Astrocyte (in vitro differentiated cells and primary cell): ENCODE measurements around the gene KIF5A. TPM values are rescaled to one million over a fixed set of nuclear protein-coding genes. Genes with fewer than 3 reads are reported as not detected.

ENCODE experiments used
- DNase-seq: peaks from one replicate; pipeline ENCODE4 v3.0.0-alpha.2; 2010; ENCODE audit warnings: low read depth
- FAIRE-seq: peaks from 2 replicates; lab custom pipeline; 2011; peaks lifted over from hg19 to GRCh38; lab: Jason Lieb, UNC
- H2AFZ ChIP-seq: 2 replicates; pipeline ENCODE4 v1.6.0; 2012; ENCODE audit warnings: low read depth, low read length, inconsistent platforms
- H3K27ac ChIP-seq: 2 replicates; pipeline ENCODE4 v1.5.1; 2011; ENCODE audit warnings: low read depth, low read length, inconsistent platforms
- H3K27me3 ChIP-seq: 2 replicates; pipeline ENCODE4 v1.6.0; 2011; ENCODE audit warnings: low read length, inconsistent platforms; ENCODE audit not compliant: insufficient read depth
- H3K36me3 ChIP-seq: 2 replicates; pipeline ENCODE4 v1.5.1; 2011; ENCODE audit warnings: low read length, inconsistent platforms; ENCODE audit not compliant: insufficient read depth
- H3K4me1 ChIP-seq: 2 replicates; pipeline ENCODE4 v1.5.1; 2011; ENCODE audit warnings: low read length, inconsistent platforms; ENCODE audit not compliant: insufficient read depth
- H3K4me2 ChIP-seq: 2 replicates; pipeline ENCODE4 v1.6.0; 2012; ENCODE audit warnings: low read length, inconsistent platforms
- H3K4me3 ChIP-seq: 2 replicates; pipeline ENCODE4 v1.5.1; 2011; ENCODE audit warnings: low read depth, mild to moderate bottlenecking, low read length, inconsistent platforms; ENCODE audit not compliant: insufficient read depth
- H3K79me2 ChIP-seq: 2 replicates; pipeline ENCODE4 v1.6.0; 2012; ENCODE audit warnings: mild to moderate bottlenecking, low read length, inconsistent platforms; ENCODE audit not compliant: insufficient read depth
- H3K9ac ChIP-seq: 2 replicates; pipeline ENCODE4 v1.6.0; 2012; ENCODE audit warnings: mild to moderate bottlenecking, low read length, inconsistent platforms
- H3K9me3 ChIP-seq: 2 replicates; pipeline ENCODE4 v1.5.1; 2012; ENCODE audit warnings: low read depth, mild to moderate bottlenecking, low read length, inconsistent platforms; ENCODE audit not compliant: insufficient read depth
- H4K20me1 ChIP-seq: 2 replicates; pipeline ENCODE4 v1.6.0; 2012; ENCODE audit warnings: low read length, inconsistent platforms; ENCODE audit not compliant: insufficient read depth
- H3K27ac Mint-ChIP-seq: one replicate; pipeline ENCODE4 v1.8.0; 2021; ENCODE audit warnings: mild to moderate bottlenecking, mixed read lengths; ENCODE audit not compliant: unreplicated experiment
- H3K27me3 Mint-ChIP-seq: one replicate; pipeline ENCODE4 v1.8.0; 2021; ENCODE audit warnings: low read depth, mixed read lengths; ENCODE audit not compliant: unreplicated experiment
- H3K36me3 Mint-ChIP-seq: one replicate; pipeline ENCODE4 v1.8.0; 2021; ENCODE audit warnings: low read depth, mixed read lengths; ENCODE audit not compliant: unreplicated experiment
- H3K4me1 Mint-ChIP-seq: one replicate; pipeline ENCODE4 v1.8.0; 2021; ENCODE audit warnings: low read depth, mixed read lengths; ENCODE audit not compliant: unreplicated experiment
- H3K4me3 Mint-ChIP-seq: one replicate; pipeline ENCODE4 v1.8.0; 2021; ENCODE audit warnings: mild to moderate bottlenecking, moderate library complexity, mixed read lengths; ENCODE audit not compliant: unreplicated experiment
- H3K9me3 Mint-ChIP-seq: one replicate; pipeline ENCODE4 v1.8.0; 2021; ENCODE audit warnings: mild to moderate bottlenecking, mixed read lengths; ENCODE audit not compliant: unreplicated experiment
- EZH2 ChIP-seq: IDR thresholded peaks from 2 replicates; pipeline ENCODE4 v1.6.1; 2012; ENCODE audit warnings: mild to moderate bottlenecking, low read length, inconsistent platforms; ENCODE audit not compliant: insufficient read depth
- total RNA-seq: library from RNA; stranded (reverse); gene quantifications from 2 replicates; pipeline ENCODE4 v1.2.1, GENCODE V29; 2021
- TF ChIP-seq, protein P1 (sequence below): IDR thresholded peaks from 2 replicates; pipeline ENCODE4 v1.5.1; 2011; ENCODE audit warnings: low read depth, mild to moderate bottlenecking, inconsistent platforms, low read length, moderate library complexity; ENCODE audit not compliant: insufficient read depth

The KIF5A gene
- total RNA-seq, 1 donor from 2014 or later: 7.2 TPM

DNA sequence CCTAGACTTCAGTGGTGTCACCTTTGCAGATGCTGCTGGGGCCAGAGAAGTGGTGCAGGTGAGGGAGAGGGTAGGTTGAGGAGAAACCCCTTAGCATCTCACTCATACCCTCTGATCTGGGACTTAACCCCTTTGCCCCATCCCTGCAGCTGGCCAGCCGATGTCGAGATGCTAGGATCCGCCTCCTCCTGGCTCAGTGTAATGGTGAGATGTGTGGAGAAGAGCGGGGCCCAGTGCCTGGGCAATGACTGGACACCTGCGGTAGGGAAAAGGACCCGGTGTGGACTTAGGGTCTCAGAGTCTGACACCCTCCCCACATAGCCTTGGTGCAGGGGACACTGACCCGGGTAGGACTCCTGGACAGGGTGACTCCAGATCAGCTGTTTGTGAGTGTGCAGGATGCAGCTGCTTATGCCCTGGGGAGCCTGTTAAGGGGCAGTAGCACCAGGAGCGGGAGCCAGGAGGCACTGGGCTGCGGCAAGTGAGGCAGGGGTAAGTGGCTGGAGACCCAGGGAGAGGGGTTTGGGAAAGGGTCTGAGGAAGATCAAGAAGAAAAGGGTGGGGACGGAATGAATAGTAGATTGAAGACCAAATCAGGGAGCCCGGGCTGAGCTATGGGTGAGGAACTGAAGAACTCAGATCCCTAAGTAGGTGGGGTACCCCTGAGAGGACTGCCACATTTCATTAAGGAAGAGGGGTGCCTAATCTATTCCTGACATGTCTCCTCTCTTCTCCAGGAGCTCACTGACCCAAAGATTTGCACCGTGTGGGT lies 75.6 kb downstream of the KIF5A start:
- TF ChIP-seq EZH2: no peak
- TF ChIP-seq, protein P1, sequence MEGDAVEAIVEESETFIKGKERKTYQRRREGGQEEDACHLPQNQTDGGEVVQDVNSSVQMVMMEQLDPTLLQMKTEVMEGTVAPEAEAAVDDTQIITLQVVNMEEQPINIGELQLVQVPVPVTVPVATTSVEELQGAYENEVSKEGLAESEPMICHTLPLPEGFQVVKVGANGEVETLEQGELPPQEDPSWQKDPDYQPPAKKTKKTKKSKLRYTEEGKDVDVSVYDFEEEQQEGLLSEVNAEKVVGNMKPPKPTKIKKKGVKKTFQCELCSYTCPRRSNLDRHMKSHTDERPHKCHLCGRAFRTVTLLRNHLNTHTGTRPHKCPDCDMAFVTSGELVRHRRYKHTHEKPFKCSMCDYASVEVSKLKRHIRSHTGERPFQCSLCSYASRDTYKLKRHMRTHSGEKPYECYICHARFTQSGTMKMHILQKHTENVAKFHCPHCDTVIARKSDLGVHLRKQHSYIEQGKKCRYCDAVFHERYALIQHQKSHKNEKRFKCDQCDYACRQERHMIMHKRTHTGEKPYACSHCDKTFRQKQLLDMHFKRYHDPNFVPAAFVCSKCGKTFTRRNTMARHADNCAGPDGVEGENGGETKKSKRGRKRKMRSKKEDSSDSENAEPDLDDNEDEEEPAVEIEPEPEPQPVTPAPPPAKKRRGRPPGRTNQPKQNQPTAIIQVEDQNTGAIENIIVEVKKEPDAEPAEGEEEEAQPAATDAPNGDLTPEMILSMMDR: no peak
- Histone ChIP-seq H3K79me2 (no peaks in the 10 kb centered on the region), H3K4me1 (peaks cover 9% of the 10 kb centered on the region), H3K4me3 (no peak overlapping the region), H3K36me3 (no peaks in the 10 kb centered on the region), H2AFZ (no peak overlapping the region), H3K9ac (no peak overlapping the region), H3K27ac (no peak overlapping the region), H3K4me2 (no peak overlapping the region), H4K20me1 (peaks cover 14% of the 10 kb centered on the region), H3K9me3 (no peaks in the 10 kb centered on the region), H3K27me3 (peaks cover 78% of the 10 kb centered on the region)
- no peak for DNase-seq
- Mint-ChIP-seq H3K4me3 (no peak overlapping the region), H3K36me3 (peaks cover 26% of the 10 kb centered on the region), H3K27ac (no peak overlapping the region), H3K27me3 (peaks cover 92% of the 10 kb centered on the region), H3K4me1 (peaks cover 3% of the 10 kb centered on the region), H3K9me3 (peaks cover 11% of the 10 kb centered on the region)
- no peak for FAIRE-seq

DNA sequence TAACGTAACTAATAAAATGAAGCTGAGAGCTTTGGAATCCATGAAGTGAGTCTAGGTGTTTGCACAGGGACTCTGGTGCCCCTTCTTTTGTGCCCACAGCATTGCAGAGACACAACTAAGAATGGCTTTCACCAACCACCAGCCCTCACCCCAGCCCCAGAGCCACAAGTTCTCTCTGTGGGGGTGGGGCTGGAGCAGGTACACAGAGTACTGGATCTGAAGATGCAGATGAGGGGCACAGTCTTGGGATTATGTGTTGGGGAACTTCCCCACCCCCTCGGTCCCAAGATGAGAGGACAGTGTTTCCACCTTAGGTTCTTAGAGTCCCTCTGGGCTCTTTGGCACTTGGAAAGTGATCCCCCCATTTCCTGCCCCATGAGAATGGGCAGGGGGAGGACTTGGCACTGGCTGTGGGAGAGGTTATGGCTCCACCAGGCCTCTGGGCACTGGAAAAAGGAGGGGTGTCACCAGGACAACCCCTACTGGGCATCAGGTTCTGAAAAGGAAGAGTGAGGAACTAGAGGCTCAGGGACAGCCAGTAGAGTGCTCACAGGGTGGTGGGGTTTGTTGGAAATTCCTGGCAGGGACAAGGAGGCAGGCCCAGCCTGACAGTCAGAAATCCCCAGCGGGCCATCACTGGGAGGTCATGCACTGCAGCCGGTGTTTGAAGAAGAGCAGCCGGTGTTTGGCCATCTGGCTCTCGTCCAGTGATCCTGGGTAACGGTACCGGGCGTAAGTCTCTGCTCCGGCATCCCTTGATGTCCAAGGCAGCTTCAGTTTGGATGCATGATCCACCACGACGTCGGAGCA lies 76.5 kb downstream of the KIF5A start:
- DNase-seq (no peak), FAIRE-seq (no peak)
- H3K27ac Mint-ChIP-seq: no peak overlapping the region
- peaks cover under 1% of the 10 kb centered on the region for H3K4me1 Mint-ChIP-seq
- Histone ChIP-seq H3K79me2 (no peaks in the 10 kb centered on the region), H4K20me1 (peaks cover 9% of the 10 kb centered on the region), H3K9me3 (no peaks in the 10 kb centered on the region), H3K36me3 (no peaks in the 10 kb centered on the region), H3K4me3 (no peak overlapping the region), H3K4me1 (peaks cover 3% of the 10 kb centered on the region), H3K27me3 (peaks cover 77% of the 10 kb centered on the region), H2AFZ (no peak overlapping the region), H3K4me2 (no peak overlapping the region), H3K27ac (no peak overlapping the region), H3K9ac (no peak overlapping the region)
- H3K36me3 Mint-ChIP-seq: peaks cover 23% of the 10 kb centered on the region
- H3K4me3 Mint-ChIP-seq: no peak overlapping the region
- TF ChIP-seq, protein P1: no peak
- no peak for TF ChIP-seq EZH2
- H3K27me3 Mint-ChIP-seq: peaks cover 92% of the 10 kb centered on the region
- H3K9me3 Mint-ChIP-seq: peaks cover 10% of the 10 kb centered on the region
